Smooth muscle cell (in vitro differentiated cells): ENCODE data around the gene RNASE12. TPM values are rescaled to one million over a fixed set of nuclear protein-coding genes. Genes with fewer than 3 reads are reported as not detected.

Experiments used
- DNase-seq: peaks from one replicate; lab custom pipeline; 2025; ENCODE audit not compliant: unreplicated experiment; lab: John Stamatoyannopoulos, UW
- H2AFZ ChIP-seq: fragments of 200-600 bp; sonication (generic); 2 replicates; pipeline ENCODE4 v1.6.0; 2016; ENCODE audit warnings: antibody characterized with exemption, low read depth, mild to moderate bottlenecking
- H3F3A ChIP-seq: fragments of 200-600 bp; sonication (generic); 2 replicates; pipeline ENCODE4 v1.6.0; 2017; ENCODE audit warnings: antibody characterized with exemption, low read depth
- H3K27ac ChIP-seq: fragments of 200-600 bp; sonication (generic); 2 replicates; pipeline ENCODE4 v1.5.1; 2016; ENCODE audit warnings: low read depth, mild to moderate bottlenecking
- H3K27me3 ChIP-seq: fragments of 200-600 bp; sonication (generic); 2 replicates; pipeline ENCODE4 v1.6.1; 2016; ENCODE audit warnings: low read depth, mild to moderate bottlenecking
- H3K36me3 ChIP-seq: fragments of 200-600 bp; sonication (generic); 2 replicates; pipeline ENCODE4 v1.5.1; 2016; ENCODE audit warnings: low read depth
- H3K4me1 ChIP-seq: fragments of 200-600 bp; sonication (generic); 2 replicates; pipeline ENCODE4 v1.5.1; 2016; ENCODE audit warnings: low read depth
- H3K4me2 ChIP-seq: fragments of 200-600 bp; sonication (generic); 2 replicates; pipeline ENCODE4 v1.6.0; 2016; ENCODE audit warnings: mild to moderate bottlenecking
- H3K4me3 ChIP-seq: fragments of 200-600 bp; sonication (generic); 2 replicates; pipeline ENCODE4 v1.5.1; 2016; ENCODE audit warnings: mild to moderate bottlenecking
- H3K79me2 ChIP-seq: fragments of 200-600 bp; sonication (generic); 2 replicates; pipeline ENCODE4 v1.6.0; 2016; ENCODE audit warnings: low read depth, mild to moderate bottlenecking
- H3K9ac ChIP-seq: fragments of 200-600 bp; sonication (generic); 2 replicates; pipeline ENCODE4 v1.6.0; 2016; ENCODE audit warnings: low read depth
- H3K9me3 ChIP-seq: fragments of 200-600 bp; sonication (generic); replicated peaks from 2 replicates; pipeline ENCODE4 v1.5.1; 2016; ENCODE audit warnings: low read depth
- H4K20me1 ChIP-seq: fragments of 200-600 bp; sonication (generic); 2 replicates; pipeline ENCODE4 v1.6.0; 2016; ENCODE audit warnings: low read depth
- CTCF ChIP-seq: fragments of 200-600 bp; sonication (generic); IDR thresholded peaks from 2 replicates; pipeline ENCODE4 v1.5.1; 2017; ENCODE audit warnings: borderline replicate concordance, mild to moderate bottlenecking, antibody characterized with exemption; ENCODE audit not compliant: insufficient read depth, poor library complexity, severe bottlenecking
- WGBS: methylation state at CpG from one replicate; pipeline ENCODE4 v1.1.7; 2016; ENCODE audit warnings: low lambda C conversion rate; 5-methylcytosine and 5-hydroxymethylcytosine counted together
- polyA plus RNA-seq: library from polyadenylated mRNA; unstranded; fragments of >200 nt; fragmentation: Nextera tagmentation; extraction: Ambion mirVana; gene quantifications from 2 replicates; pipeline ENCODE4 v1.2.1, GENCODE V29; 2016
- total RNA-seq: library from RNA; depleted of rRNA; stranded (reverse); fragments of >200 nt; gene quantifications from 2 replicates; pipeline ENCODE4 v1.2.3, GENCODE V29; 2014

RNASE12 gene
- total and polyA plus RNA-seq, 2 experiments from 2014 or later, result not detected

- no peak overlapping the region for H3K27ac ChIP-seq
- no peak overlapping the region for H2AFZ ChIP-seq
- H3K9me3 ChIP-seq, result no peaks in the 10 kb centered on the region
- no peaks in the 10 kb centered on the region for H3K36me3 ChIP-seq
- no peak overlapping the region for H3K9ac ChIP-seq
- H3K4me2 ChIP-seq, result no peak overlapping the region
- H3K4me3 ChIP-seq, result no peak overlapping the region
- 39% methylated on average over 8 of the region's 8 CpGs for WGBS
- H3F3A ChIP-seq, result no peaks in the 10 kb centered on the region
- no peaks in the 10 kb centered on the region for H3K4me1 ChIP-seq
- peak; percentile 41 for TF ChIP-seq CTCF
- no peaks in the 10 kb centered on the region for H4K20me1 ChIP-seq
- H3K79me2 ChIP-seq, result no peaks in the 10 kb centered on the region
- H3K27me3 ChIP-seq, result no peaks in the 10 kb centered on the region
- DNase-seq, result no peak
These were observed 15.2 kb upstream of the RNASE12 start for GRCh38 chr14:20606190-20606901.

GRCh38 chr14:20603813-20604690, 12.9 kb upstream of the RNASE12 start:
- Histone ChIP-seq H3K4me2 (no peak overlapping the region), H3K4me3 (no peak overlapping the region), H4K20me1 (no peaks in the 10 kb centered on the region), H3K9me3 (no peaks in the 10 kb centered on the region), H3K27me3 (no peaks in the 10 kb centered on the region), H3K36me3 (no peaks in the 10 kb centered on the region), H3K4me1 (no peaks in the 10 kb centered on the region), H2AFZ (no peak overlapping the region), H3F3A (no peaks in the 10 kb centered on the region), H3K9ac (no peak overlapping the region), H3K79me2 (no peaks in the 10 kb centered on the region), H3K27ac (no peak overlapping the region)
- no peak for DNase-seq
- TF ChIP-seq CTCF, result no peak
- WGBS, result 92% methylated on average over 13 of the region's 13 CpGs

DNA sequence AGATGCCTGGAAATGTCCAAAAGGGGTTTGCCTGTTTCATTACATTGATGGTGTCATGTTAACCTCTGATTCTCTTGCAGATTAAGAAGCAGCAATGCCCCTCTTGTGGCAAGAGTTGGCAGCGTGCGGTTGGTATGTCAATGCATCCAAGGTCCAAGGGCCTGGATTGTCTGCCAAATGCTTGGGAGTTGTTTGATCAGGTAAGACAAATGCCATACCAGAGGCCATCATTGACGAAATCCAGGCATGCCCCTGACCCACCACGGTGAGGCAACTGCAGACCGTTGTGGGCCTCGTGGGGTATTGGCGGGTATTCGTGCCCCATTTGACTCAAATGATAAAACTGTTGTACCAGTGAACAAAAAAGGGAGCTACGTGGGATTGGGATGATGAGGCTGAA, 11.4 kb upstream of the RNASE12 start:
- H2AFZ ChIP-seq, result no peak overlapping the region
- 91% methylated on average over 9 of the region's 9 CpGs for WGBS
- no peaks in the 10 kb centered on the region for H3K79me2 ChIP-seq
- no peak overlapping the region for H3K4me3 ChIP-seq
- no peak for DNase-seq
- no peaks in the 10 kb centered on the region for H3F3A ChIP-seq
- no peak overlapping the region for H3K9ac ChIP-seq
- H3K36me3 ChIP-seq, result no peaks in the 10 kb centered on the region
- no peak for TF ChIP-seq CTCF
- H4K20me1 ChIP-seq, result no peaks in the 10 kb centered on the region
- no peaks in the 10 kb centered on the region for H3K4me1 ChIP-seq
- H3K27me3 ChIP-seq, result no peaks in the 10 kb centered on the region
- H3K4me2 ChIP-seq, result no peak overlapping the region
- no peaks in the 10 kb centered on the region for H3K9me3 ChIP-seq
- H3K27ac ChIP-seq, result no peak overlapping the region
